ENCODE measurements around the gene VDR.

Gene VDR

GRCh38 chr12:47930634-47931033, 25.8 kb upstream of the VDR start:
- DNase-seq (ENCODE audit: low read depth, low spot score) = no peak

- no peak for DNase-seq (ENCODE audit: low read depth, low spot score)
These were observed 22.6 kb upstream of the VDR start for GRCh38 chr12:47927346-47927745.

- DNase-seq (ENCODE audit: low read depth, low spot score) = no peak
These were observed 17.1 kb upstream of the VDR start for GRCh38 chr12:47921907-47922306.

GRCh38 chr12:47920913-47921312, 16.1 kb upstream of the VDR start:
- DNase-seq (ENCODE audit: low read depth, low spot score) = no peak

- DNase-seq (ENCODE audit: low read depth, low spot score) = no peak
These were observed 8.3 kb upstream of the VDR start for GRCh38 chr12:47913081-47913480.

GRCh38 chr12:47912556-47912955, 7.8 kb upstream of the VDR start:
- no peak for DNase-seq (ENCODE audit: low read depth, low spot score)

- DNase-seq (ENCODE audit: low read depth, low spot score) = no peak
These were observed 6.2 kb upstream of the VDR start for GRCh38 chr12:47910981-47911380.

- peak; percentile 34 for DNase-seq (ENCODE audit: low read depth, low spot score)
These were observed 5.7 kb upstream of the VDR start for GRCh38 chr12:47910486-47910885.

- DNase-seq (ENCODE audit: low read depth, low spot score) = no peak
These were observed 5.2 kb upstream of the VDR start for GRCh38 chr12:47909839-47910465.

GRCh38 chr12:47908738-47909137, 3.9 kb upstream of the VDR start:
- no peak for DNase-seq (ENCODE audit: low read depth, low spot score)

- no peak for DNase-seq (ENCODE audit: low read depth, low spot score)
These were observed 3.2 kb upstream of the VDR start for GRCh38 chr12:47907851-47908454.

- DNase-seq (ENCODE audit: low read depth, low spot score) = no peak
These were observed 674 bp downstream of the VDR start for GRCh38 chr12:47903927-47904712.

GRCh38 chr12:47903151-47903611, 1.6 kb downstream of the VDR start:
- DNase-seq (ENCODE audit: low read depth, low spot score) = no peak

GRCh38 chr12:47902131-47902639, 2.6 kb downstream of the VDR start:
- DNase-seq (ENCODE audit: low read depth, low spot score) = no peak

GRCh38 chr12:47901718-47902093, 3.1 kb downstream of the VDR start:
- no peak for DNase-seq (ENCODE audit: low read depth, low spot score)

GRCh38 chr12:47901063-47901717, 3.6 kb downstream of the VDR start:
- DNase-seq (ENCODE audit: low read depth, low spot score) = no peak

GRCh38 chr12:47900131-47901062, 4.4 kb downstream of the VDR start:
- DNase-seq (ENCODE audit: low read depth, low spot score) = peak; percentile 53

GRCh38 chr12:47899466-47899865, 5.3 kb downstream of the VDR start:
- no peak for DNase-seq (ENCODE audit: low read depth, low spot score)

GRCh38 chr12:47896633-47897032, 8.2 kb downstream of the VDR start:
- DNase-seq (ENCODE audit: low read depth, low spot score) = peak; percentile 79

- no peak for DNase-seq (ENCODE audit: low read depth, low spot score)
These were observed 8.8 kb downstream of the VDR start for GRCh38 chr12:47896022-47896421.

GRCh38 chr12:47894652-47895051, 10.1 kb downstream of the VDR start:
- no peak for DNase-seq (ENCODE audit: low read depth, low spot score)

All from ELF-1 (cell line).